Activated CD4-positive, CD25-positive, alpha-beta regulatory T cell treated with anti-CD3 and anti-CD28 coated beads, Interleukin-2, amount 50 U/mL, for 16 hours (primary cell): ENCODE results near the gene GALNT14.

ENCODE experiments used
- DNase-seq: peaks from one replicate; pipeline ENCODE4 v3.0.0-alpha.2; 2020; ENCODE audit warnings: low read depth, low spot score

Gene GALNT14

DNA sequence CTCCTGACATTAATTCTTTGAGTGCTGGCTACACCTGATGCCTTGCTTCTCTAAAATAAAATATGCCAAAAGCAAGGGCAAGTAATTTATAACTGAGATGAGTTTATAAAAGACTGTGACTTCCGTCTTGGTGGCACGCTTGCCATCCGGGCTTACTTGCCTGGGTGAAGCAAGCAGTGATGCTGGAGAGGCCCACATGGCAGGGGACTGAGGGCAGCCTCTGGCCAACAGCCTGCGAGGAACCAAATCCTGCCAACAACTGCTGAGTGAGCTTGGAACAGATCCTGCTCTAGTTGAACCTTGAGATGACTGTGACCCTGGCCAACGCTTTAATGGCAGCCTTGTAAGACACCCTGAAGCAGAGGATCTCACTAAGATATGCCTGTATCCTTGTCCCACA is 234.9 kb downstream of the GALNT14 start:
- no peak for DNase-seq

DNA sequence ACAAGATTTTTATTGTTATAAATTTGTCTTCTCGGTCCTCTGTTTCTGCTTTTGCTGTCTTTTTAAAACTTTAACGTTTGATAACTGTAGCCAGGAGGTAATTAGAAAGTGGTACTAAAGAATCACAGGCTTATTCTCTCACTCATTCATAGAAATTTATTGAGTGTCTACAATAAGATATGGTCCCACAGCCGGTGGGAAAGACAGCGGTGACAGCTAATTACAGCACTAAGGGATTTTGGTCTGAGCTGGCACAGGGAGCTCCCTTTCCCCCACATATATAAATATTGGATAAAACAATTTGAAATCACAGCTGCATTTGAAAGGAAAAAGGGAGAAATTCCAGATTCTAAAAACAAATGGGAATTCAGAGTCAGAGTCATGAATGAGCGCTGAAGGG is 237.9 kb downstream of the GALNT14 start:
- no peak for DNase-seq

DNA sequence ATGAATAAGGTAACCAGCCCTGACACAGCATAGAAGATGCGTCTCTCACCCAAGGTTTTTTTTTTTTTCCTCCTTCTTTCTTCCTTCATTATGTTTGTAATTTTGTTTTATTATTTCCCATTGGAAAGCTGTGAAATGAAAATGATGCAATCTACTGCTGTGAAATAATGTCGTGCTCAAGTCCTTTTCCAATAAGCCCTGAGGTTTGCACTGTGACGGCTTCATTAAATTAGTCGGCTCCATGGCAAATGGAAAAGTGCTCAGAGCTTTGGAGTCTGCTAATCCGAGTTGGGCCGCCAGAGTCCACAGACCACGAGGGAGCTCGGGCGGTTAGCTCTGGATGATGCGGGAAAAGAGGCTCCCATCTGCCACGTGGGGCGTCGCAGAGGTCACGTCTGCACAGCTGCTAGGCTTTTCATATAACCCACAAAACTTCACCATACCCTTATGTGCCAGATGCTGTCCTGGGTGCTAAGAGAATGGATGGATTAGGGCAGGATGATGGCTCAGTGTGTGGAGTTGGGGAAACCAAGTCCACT is 238.7 kb downstream of the GALNT14 start:
- no peak for DNase-seq

DNA sequence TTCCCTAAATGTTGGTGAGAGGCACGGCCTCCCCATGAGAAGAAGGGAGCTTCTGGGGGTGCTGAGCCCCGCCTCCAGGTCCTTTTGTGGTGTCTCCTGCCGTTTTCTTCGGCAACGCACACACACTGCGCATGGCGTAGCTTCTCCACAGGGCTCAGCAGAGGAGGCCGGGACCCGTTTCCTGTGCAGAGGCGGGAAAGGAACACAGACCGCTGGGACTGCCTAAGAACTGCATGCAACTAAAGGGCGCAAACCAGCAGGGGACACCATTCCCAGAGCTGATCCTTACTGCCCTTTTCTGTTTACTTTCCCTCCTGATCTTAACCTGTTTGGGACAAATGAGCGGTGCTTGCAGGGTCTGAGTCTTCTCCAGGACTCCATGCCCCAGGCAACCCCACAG is 240.7 kb downstream of the GALNT14 start:
- no peak for DNase-seq

DNA sequence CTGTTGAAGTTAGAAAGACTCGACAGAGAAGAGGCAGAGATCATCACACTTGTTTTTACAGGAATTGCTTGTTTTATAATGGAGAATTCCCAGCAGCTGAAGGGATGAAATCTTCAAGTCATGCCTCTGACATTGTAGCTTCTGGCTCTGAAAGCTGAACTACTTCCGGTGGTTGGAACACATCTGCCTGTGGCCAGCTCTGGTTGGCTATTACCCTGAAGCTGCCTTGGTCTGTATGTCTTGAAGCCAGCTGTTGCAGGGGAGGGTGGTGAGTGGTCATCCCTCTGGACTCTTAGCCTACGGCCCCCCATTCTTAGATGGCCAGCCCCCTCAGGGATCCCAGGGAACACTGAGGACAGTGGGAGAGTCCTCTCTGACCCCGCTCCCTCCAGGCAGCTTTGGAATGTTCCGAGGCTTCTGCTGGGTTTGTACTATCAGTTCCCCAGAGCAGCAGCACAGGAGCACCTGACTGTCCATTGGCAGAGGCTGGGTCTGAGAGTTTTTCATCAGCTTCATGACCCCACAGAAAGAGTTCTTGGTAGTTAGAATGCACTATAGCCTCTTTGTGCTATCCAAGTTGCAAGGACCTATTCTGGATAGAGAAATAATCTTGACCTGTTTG is 243.6 kb downstream of the GALNT14 start:
- DNase-seq, result no peak

DNA sequence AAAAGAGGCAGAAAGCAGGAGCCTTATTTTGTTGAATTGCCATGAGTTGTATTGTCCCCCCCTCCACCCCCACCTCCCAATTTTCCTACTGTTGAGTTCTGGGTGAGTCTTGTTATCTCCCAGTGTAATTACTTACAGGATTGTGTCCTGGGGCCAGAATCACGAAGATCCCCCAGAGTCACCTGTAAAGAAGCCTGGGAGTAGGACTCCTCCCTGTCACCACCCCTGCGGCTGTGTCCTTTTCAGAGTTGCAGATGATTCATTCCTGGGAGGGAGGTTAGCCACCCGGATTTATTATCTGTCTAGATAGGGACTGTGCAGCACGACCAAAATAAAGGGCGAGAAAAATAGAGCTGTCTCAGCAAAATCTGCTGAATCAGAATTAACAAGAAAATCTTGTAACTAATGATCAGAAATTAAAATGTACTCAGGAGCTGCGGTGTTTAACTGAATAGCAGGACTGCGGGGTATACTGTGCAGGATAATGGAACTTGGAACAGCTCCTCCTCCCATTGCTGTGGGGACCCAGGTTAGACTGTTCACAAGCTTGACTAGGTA is 249.3 kb downstream of the GALNT14 start:
- DNase-seq, result no peak

DNA sequence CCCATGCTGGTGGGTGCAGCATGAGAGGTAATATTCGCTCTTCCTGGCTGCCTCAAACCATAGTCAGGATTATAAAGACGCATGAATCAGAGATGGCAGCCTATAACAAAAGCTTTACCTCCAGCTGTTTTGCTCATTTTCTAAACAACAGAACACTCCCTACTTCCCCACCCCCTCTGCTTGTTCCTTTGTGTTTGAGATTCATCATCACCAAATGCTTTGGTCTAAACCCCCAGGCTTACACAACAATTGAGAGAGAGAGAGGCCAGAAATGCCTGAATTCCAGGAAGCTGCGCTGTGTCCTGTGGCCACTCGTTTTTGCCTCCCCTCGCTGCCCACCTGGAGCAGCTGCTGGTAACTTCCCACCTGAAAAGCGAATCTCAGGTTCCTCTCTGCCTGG is 252.2 kb downstream of the GALNT14 start:
- no peak for DNase-seq

DNA sequence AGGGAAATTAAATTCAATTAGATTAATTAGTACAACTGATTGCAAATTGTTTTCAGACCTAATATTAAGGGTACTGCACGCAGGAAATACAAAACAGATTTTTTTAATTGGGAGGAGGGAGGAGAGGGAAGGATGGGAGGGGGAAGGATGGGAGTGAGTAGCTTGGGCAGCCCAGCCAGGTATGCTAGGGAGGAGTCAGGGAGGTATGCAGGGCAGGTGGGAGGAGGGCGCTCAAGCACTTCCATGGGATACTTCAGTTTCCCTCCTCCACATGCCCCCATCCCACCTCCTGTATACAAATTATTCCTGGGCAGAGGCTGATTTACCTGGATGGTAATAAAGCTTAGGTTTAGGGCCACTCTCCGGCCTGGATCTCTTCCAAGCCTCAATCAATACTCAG is 254.4 kb downstream of the GALNT14 start:
- DNase-seq, result no peak

DNA sequence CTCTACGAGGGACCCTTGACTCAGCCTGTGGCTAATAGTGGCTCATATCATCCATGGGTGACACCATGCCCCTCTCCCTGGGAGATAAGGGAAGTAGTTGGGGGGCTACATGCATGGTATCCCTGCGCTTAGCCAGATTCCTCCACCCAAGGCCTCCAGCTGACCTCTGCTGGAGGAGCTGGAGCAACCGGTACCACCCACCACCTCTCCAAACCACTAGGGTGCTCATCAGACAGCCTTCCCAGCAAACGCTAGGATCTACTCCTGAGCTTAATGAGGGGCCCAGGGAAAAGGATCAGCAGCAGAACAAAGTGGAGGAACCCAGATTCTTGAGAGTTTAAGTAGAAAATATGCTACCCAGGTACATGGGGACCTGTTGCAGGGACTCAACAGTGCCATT is 255.1 kb downstream of the GALNT14 start:
- DNase-seq, result no peak

DNA sequence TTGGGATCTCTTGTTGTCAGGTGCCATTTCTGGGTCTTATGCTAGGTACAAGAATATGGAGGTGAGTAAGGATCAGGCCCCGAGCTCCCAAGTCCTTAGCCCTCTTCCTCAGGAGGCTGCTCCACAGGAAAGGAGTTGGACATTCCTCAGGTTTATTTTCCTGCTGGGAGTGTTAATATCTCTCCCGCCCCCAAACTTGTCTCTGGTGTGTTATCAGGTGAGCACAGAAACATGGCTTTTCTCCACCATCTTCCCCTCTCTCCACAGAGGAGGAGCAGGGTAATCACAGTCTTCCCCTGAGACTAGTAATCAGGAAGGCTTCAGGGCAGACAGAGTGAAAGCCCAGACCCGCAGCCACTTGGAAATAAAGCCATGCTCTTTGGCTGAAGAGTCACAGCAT is 257.7 kb downstream of the GALNT14 start:
- no peak for DNase-seq

DNA sequence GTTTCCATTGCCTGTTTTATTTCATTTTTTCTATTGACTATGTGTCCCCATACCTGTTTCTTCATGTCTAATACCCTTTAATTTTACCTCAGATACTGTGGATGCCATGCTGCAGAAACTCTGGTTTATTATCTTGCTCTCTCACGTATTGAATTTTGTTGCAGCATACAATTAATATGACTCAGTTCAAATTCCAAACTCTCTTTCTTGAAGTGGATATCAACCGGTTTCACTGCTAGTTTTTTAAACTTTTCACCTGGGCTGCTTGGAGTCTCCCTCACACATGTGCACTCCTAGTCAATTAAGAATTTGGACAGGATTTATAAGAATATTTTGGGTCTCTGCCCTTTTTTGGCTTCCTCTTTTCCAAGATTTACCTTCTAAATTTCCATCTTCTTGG is 260.4 kb downstream of the GALNT14 start:
- DNase-seq, result no peak

DNA sequence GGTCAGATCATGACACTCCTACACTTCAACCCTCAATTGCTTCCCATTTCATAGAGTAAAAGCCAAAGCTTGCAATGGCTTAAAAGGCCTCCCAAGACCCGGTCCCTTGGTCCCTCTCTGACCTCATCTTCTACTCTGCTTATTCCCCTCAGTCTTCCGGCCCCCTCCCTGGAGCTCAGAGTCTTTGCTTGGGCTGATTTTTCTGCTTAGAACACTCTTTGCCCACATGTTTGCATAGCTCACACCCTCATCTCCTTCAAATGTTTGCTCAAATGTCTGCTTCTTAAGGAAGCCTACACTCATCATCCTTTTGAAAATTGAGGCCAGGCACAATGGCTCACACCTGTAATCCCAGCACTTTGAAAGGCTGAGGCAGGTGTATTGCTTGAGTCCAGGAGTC is 265.4 kb downstream of the GALNT14 start:
- no peak for DNase-seq

DNA sequence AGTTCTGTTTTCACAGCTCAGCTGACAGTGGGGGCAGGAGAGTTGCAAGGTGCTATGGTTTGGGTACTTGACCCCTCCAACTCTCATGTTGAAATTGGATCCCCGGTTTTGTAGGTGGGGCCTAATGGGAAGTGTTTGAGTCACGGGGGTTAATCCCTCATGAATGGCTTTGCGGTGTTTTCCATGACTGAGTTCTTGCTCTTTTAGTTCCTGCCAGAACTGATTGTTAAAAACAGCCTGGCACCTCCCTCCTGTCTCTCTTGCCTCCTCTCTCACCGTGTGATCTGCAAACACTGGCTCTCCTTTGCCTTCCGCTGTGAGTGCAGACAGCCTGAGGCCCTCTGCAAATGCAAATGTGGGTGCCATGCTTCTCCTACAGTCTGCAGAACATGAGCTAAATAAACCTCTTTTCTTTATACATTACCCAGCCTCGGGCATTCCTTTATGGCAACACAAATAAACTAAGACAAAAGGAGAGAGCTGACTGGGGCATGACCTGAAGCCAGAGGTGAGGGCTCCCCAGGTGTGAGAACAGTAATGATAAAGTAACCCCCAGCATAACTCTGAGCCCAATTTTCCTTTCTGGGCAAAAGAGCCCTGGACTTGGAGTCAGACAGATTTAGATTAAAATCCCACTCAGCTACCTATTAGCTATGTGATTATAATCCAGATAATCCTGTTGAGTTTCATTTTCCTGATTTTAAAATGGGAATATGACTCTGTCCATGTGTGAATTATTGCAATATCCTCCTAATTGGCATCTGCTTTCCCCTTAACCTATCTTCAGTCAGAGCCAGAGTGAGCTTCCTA is 266.1 kb downstream of the GALNT14 start:
- no peak for DNase-seq

DNA sequence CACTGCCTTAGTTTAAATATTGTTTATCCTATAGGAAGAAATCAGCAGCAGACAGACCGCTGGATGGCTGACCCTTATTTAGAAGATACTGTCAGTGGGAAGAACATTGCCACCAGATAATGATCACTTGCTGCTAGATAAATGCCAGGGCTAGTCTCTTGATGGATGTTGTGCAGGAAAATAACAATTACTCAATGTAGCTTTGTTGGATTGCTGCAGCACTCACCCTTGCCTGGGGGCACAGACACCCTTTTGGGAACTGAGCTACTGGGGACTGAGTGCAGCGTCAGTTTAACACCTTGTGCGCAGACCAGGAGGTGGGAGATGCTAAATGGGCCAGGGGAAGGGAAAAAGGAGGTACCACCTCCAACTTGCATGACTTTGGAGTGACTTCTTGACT is 266.8 kb downstream of the GALNT14 start:
- DNase-seq, result no peak

DNA sequence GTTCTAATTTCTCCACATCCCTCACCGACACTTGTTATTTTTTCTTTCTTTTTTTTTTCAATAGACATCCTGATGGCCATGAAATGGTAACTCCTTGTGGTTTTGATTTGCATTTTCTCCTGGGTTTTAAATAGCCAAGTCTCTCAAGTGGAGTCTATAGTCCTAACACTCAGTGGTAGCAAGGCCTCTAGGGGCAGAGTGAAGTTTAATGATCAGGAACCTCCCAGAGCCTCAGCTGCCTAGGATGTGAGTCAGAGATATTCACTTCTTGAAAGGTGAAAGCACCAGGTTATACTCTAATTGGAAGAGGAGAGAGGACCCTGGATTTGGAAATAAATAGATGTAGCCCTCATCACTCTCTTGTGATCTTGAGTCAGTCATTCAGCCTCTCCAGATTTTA is 268.3 kb downstream of the GALNT14 start:
- no peak for DNase-seq

DNA sequence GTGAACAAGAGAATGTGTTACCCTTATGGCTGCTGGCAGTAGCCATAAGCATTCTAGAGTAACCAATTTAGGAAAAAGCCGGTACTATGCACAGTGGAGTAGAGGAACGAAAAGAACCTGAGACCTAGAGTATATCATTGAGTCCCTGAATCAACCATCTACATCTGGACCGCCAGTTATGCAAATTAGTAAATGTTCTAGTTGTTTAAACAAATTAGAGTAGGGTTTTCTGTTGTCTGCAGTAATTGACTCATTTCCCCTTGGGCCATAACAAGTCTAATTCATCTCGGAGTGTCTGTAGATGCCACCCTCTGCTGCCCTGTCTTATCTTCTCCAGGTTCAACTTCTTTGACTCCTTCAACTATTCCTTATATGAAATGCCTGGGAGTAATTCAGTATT is 270.9 kb downstream of the GALNT14 start:
- DNase-seq, result no peak

DNA sequence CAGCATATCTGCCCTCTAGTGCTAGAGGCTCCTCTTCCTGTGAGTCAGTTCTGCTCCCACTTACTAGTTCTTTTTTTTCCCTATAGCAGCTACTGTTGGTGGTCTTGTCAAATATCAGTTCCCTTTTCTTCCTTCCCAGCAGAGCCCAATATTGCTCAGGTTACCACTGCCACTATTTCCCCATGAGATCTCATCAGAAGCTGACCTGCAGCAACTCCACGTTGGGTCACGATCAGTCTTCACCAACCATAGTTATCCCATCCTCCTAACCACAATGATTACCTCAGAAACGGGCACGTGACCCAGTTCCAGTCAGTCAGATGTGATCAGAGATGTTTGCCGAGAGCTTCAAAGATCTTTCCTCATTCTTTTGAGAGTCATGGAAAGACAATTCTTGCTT is 271.3 kb downstream of the GALNT14 start:
- no peak for DNase-seq

DNA sequence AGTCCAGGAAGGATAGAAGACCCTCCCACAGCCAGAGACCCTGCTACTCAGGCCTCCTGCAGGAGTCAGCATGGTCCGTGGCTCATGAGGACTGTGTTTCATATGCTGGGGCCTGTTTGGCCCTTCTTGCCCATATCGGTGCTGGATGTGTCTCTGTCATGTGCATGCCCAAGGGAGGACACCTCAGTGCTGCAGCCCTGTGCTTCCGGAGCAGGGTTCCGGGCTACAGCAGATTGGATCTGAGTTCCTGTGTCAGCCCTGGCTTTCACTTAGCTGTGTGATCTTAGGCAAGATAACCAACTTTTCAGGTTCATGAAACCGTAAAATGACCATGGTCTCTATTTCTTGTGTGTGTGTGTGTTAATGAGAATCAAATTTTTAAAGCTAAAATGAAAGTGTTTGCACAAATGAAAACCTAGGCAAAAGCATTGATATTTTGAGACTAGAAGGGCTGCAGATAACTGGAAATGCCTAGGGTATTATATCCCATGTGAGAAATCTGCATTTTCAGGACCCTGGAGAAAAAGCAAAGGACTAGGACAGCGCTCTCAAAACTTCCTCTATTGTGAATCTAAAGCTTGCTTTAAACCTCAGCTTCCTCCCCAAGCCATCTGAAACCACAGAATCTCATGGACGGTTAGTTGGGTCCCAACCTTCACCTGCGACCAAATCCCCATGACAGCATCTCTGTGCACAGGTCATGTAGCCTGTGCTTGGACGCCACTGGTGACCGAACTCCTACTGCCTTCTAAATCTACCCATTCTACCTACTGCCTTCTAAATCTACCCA is 272.2 kb downstream of the GALNT14 start:
- DNase-seq, result no peak

DNA sequence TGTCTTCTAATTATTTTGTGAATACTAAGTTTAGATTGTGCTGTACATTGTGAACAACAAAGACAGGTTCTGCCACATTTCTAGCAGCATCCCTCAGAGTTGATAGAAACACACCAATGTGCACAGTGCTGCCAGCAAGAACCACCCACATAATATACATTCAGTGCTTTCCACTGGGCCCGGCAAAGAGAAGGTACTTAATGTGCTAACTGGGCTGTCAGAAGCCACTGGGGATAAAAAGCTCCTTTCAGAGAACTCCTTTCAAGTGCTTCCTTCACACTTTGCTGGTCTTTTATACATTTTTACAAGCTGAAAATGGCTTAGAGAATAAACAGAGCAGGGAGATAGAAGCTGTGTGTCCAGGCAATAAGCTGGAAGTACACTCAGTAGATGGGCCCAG is 273.0 kb downstream of the GALNT14 start:
- DNase-seq, result no peak

DNA sequence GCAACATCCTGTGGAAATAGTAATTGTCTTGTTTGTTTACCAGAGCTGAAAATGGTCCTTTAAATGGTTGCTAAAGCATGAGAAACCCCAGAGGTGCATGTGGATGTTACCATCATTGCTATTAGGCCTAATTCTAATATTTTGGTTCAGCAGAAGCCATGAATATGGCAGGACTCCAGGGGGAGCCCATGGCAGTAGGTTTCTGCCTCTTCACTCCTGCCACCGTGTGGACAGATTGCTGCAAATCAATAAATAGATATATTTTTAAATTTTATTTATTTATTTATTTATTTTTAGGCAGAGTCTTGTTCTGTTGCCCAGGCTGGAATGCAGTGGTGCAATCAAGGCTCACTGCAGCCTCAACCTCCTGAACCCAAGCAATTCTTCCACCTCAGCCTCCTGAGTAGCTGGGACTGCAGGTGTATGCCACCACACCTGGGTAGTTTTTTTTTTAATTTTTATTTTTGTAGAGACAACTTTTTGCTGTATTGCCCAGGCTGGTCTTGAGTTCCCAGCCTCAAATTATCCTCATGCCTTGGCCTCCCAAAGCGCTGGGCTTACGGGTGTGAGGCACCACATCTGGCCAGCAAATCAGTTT is 276.1 kb downstream of the GALNT14 start:
- DNase-seq, result peak; percentile 6

DNA sequence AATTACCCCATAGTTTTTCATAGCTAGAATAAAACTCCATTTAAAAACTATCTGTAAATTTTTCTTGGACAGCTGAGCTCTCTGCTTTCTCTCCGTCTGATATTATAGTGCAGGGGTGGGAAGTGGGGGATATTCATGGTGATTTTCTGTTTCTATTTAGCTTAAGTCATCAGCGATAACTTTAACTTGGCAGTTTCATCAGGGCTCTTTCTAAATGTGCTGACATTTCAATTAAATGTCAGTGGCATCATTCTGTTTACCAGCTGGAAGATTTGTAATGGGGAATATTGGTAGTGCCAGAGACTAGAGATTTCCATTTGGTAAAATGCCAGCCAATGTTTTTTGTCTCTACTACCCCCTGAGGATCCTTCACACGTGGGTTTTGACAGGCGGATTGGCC is 277.5 kb downstream of the GALNT14 start:
- DNase-seq, result no peak
